Bronchial epithelial cell (primary cell): ENCODE data around the gene RPA1. TPM values are rescaled to one million over a fixed set of nuclear protein-coding genes. Genes with fewer than 3 reads are reported as not detected.

ENCODE experiments used
- DNase-seq: peaks from one replicate; pipeline ENCODE4 v3.0.0-alpha.2; 2010; ENCODE audit warnings: low read depth
- FAIRE-seq: peaks from 2 replicates; lab custom pipeline; 2011; peaks lifted over from hg19 to GRCh38; lab: Jason Lieb, UNC
- H3K27me3 ChIP-seq: 2 replicates; pipeline ENCODE4 v1.5.1; 2011; ENCODE audit warnings: low read length; ENCODE audit not compliant: control insufficient read depth, insufficient read depth
- H3K36me3 ChIP-seq: 2 replicates; pipeline ENCODE4 v1.5.1; 2011; ENCODE audit warnings: low read length; ENCODE audit not compliant: control insufficient read depth, insufficient read depth
- H3K4me3 ChIP-seq: 2 replicates; pipeline ENCODE4 v1.5.1; 2011; ENCODE audit warnings: mild to moderate bottlenecking, low read depth, low read length, control low read depth
- total RNA-seq: library from RNA; depleted of rRNA; stranded (reverse); fragments of >200 nt; gene quantifications from 2 replicates; pipeline ENCODE4 v1.2.1, GENCODE V29; 2014
- TF ChIP-seq, protein P1 (sequence below): IDR thresholded peaks from 2 replicates; pipeline ENCODE4 v1.5.1; 2011; ENCODE audit warnings: mild to moderate bottlenecking, moderate library complexity, low read length, control low read depth, inconsistent platforms; ENCODE audit not compliant: insufficient read depth, severe bottlenecking

The RPA1 gene
- total RNA-seq, 1 donor from 2014 or later = 33.2 TPM

DNA sequence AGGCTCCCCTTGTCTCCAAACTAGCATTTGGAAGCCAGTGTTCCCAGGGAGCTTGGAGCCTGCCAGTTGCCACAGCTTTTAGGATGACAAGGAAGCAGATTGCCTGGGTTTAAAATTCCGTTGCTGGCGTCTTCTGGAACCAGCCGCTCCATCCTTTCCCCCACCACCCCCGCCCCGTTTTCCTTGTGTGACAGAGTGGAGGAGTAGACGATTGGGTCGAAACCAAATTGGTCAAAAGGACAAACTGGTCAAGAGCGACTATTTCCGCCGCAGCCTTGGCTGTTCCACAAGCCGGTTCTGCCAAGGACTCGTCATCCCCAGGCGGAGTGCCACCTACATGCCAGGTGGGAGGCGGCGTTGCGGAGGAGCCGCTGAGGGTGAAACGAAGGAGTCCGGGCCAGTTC, 91.1 kb downstream of the RPA1 start:
- no peak for FAIRE-seq
- TF ChIP-seq, protein P1, sequence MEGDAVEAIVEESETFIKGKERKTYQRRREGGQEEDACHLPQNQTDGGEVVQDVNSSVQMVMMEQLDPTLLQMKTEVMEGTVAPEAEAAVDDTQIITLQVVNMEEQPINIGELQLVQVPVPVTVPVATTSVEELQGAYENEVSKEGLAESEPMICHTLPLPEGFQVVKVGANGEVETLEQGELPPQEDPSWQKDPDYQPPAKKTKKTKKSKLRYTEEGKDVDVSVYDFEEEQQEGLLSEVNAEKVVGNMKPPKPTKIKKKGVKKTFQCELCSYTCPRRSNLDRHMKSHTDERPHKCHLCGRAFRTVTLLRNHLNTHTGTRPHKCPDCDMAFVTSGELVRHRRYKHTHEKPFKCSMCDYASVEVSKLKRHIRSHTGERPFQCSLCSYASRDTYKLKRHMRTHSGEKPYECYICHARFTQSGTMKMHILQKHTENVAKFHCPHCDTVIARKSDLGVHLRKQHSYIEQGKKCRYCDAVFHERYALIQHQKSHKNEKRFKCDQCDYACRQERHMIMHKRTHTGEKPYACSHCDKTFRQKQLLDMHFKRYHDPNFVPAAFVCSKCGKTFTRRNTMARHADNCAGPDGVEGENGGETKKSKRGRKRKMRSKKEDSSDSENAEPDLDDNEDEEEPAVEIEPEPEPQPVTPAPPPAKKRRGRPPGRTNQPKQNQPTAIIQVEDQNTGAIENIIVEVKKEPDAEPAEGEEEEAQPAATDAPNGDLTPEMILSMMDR = no peak

DNA sequence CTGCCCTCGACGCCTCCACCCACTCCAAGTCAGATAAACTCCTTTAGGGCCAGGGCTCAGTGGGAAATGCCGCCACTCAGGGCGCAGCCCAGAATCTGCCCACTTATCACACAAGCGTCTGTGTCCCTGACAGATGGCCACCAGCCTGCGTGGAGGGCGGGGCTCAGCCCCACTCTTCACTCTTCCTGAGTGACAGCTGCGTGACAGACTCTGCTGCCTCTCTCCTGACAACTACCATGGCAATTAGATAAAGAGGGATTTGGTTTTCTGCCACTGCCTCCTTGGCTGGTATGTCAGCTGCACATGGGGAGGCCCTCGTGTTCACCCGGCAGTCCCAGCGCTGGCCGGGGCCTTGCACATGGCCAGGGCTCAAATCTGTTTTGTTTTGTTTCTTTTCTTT, 99.2 kb downstream of the RPA1 start:
- Histone ChIP-seq H3K4me3 (no peak overlapping the region), H3K36me3 (no peaks in the 10 kb centered on the region), H3K27me3 (peaks cover 2% of the 10 kb centered on the region)
- TF ChIP-seq, protein P1 = no peak
- DNase-seq (no peak), FAIRE-seq (no peak)

More for the DNA sequence above, 91.1 kb downstream of the RPA1 start:
- Histone ChIP-seq H3K36me3 (no peaks in the 10 kb centered on the region), H3K4me3 (no peak overlapping the region), H3K27me3 (peaks cover 4% of the 10 kb centered on the region)
- DNase-seq = no peak

DNA sequence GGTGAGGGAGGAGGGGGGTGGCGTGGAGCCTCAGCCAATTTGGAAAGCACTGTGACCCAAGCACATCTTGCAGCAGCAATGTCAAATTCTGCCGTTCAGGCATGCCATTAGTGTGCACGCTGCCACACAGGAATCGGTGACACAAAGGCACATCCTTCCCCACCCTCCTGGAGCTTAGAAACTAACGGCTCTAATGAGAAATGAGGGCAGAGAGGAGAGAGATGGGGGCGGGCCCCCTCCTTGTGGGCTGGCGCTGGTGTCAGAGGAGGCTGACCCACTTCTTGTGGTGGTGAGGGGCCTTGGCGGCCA, 100.5 kb downstream of the RPA1 start:
- TF ChIP-seq, protein P1 = no peak
- no peak for DNase-seq
- H3K36me3 ChIP-seq = no peaks in the 10 kb centered on the region
- H3K4me3 ChIP-seq = no peak overlapping the region
- peaks cover 2% of the 10 kb centered on the region for H3K27me3 ChIP-seq
- peak; percentile 40 for FAIRE-seq

DNA sequence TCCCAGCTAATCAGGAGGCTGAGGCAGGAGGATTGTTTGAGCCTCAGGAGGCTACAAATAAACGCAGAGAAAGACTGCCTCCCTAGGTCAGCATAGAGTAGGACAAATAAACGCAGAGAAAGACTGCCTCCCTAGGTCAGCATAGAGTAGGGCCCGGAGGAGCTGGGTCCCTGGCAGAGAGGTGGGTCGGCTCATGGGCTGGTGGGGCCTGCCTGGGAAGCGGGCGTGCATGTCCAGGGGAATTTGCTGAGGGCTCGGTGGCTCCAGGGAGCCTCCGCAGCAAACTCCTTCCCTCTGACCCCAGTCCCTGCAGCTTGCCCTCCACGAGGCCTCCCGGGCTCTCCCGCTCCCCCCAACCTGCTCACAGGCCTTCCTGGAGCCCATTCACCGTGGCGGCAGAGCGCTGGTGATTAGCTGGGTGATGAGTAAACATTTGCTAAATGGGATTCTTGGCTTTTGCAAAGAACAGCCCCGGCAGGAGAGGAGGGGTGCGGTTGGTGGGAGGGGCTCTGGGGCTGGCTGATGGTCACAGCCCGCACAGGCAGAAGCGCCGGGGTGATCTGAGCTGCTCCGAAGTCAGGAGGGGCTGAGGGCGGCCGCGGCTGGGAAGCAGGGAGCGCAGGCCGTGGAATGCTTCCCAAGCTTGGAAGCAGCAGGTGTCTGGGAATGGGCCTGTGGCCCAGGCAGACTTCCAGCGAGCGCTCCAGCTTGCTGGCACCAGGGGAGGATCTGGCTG, 102.2 kb downstream of the RPA1 start:
- Histone ChIP-seq H3K4me3 (no peak overlapping the region), H3K27me3 (peaks cover 2% of the 10 kb centered on the region), H3K36me3 (no peaks in the 10 kb centered on the region)
- DNase-seq (peak; percentile 35), FAIRE-seq (no peak)
- TF ChIP-seq, protein P1 = no peak

DNA sequence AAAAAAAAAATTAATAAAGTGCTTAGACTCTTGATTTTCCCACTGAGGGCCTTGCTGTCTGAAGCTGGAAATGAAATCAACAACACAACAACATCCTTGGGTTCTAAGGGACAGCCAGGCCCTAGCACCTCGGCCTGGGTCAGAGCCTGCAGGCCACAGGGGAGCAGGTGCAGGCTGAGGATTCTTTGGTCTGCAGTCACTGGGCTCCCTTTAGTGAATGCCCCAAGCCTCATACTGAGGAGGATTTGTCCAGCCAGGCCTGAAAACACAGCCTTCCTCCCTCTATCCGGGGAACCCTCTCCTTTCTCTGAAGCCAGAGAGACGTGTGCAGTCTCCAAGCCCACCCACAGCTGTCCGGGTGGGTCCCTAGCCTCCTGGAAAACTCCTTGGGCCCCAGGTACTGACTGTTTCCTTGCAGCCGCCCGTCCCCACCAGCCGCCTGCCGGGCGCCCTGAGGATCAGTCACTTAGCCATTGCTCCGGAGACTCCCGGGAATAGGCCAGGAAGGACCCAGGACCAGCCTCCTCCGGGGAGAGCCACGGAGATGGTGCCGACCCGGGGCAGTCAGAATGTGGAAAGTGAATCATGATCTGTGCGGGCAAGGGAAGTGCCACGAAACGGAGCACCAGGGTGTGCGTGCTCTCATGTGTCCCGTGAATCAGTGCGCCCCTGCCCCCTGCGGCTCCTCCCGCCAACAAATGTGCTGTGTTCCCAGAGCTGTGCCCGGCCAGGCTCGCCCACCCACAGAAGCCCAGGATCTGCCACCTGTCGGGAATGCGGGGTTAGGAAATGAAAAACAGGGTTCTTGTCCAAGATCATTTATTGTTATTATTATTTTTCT, 104.3 kb downstream of the RPA1 start:
- Histone ChIP-seq H3K4me3 (no peak overlapping the region), H3K27me3 (peaks cover 2% of the 10 kb centered on the region), H3K36me3 (no peaks in the 10 kb centered on the region)
- FAIRE-seq = no peak
- DNase-seq = no peak
- TF ChIP-seq, protein P1 = no peak
